ENCODE results near the gene EXOC4.

DNA sequence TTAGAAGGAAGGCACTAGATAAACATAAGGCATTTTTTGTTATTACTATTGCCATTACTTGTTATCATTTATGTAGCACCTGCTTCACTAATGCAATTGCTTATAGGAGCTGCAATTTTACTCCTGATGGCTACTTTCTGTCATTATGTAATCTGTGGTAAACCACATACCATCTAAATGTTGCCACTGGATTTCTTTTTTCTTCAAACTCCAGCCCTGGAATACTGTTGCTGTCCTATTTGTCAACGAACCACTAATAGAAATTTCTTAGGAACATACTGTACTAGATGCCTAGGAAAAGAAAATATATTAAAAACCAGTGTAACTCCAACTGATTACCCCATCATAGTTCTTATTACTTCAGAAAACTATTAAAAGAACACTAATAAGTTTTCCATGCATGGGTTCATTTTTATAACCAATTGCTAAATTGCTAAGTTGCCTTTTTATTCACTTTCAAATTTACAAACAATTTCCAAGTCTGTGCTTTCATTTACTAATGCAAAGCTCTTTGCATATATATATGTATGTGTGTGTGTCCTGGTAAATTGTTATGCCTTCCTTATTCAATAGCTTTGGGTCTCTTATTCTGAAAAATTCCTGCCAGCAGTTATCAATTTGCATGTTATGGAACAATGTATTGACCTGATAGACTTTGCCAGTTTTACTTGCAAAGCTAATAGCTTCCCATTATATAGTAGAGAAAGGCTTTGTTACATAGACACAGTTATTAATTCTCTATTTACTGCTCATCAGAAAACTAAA lies 287.4 kb downstream of the EXOC4 start:
- TF ChIP-seq EP300 (IDR thresholded peaks at IDR 0.05): no peak
- TF ChIP-seq, protein P1, sequence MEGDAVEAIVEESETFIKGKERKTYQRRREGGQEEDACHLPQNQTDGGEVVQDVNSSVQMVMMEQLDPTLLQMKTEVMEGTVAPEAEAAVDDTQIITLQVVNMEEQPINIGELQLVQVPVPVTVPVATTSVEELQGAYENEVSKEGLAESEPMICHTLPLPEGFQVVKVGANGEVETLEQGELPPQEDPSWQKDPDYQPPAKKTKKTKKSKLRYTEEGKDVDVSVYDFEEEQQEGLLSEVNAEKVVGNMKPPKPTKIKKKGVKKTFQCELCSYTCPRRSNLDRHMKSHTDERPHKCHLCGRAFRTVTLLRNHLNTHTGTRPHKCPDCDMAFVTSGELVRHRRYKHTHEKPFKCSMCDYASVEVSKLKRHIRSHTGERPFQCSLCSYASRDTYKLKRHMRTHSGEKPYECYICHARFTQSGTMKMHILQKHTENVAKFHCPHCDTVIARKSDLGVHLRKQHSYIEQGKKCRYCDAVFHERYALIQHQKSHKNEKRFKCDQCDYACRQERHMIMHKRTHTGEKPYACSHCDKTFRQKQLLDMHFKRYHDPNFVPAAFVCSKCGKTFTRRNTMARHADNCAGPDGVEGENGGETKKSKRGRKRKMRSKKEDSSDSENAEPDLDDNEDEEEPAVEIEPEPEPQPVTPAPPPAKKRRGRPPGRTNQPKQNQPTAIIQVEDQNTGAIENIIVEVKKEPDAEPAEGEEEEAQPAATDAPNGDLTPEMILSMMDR (IDR thresholded peaks at IDR 0.05): no peak
